22Rv1 (cell line): Measurements from ENCODE around the gene TRAF7.
"Not testable (repeated sequence)": the region's sequence is repeated elsewhere in the genome, so short reads cannot be mapped to it uniquely, and the experiment has no call there.

Experiments
- H3K27ac ChIP-seq: fragments of 450-650 bp; 2 replicates; pipeline ENCODE4 v1.5.1; 2017
- CTCF ChIP-seq: fragments of 450-650 bp; IDR thresholded peaks from 2 replicates; pipeline ENCODE4 v1.5.1; 2017; ENCODE audit warnings: mild to moderate bottlenecking
- ZFX ChIP-seq: fragments of 450-650 bp; IDR thresholded peaks from 2 replicates; pipeline ENCODE4 v1.6.1; 2017; ENCODE audit warnings: antibody characterized with exemption, borderline replicate concordance

Gene TRAF7

GRCh38 chr16:2155091-2155950, at the start of gene TRAF7:
TSS of gene TRAF7 (plus strand) at chr16:2155782. CDS start at chr16:2163921, 8,139 bp downstream.
- peak within 1 kb of the TSS; percentile 94 for H3K27ac ChIP-seq
- TF ChIP-seq ZFX (no peak), CTCF (no peak)

GRCh38 chr16:2106211-2106610, 49.4 kb upstream of the TRAF7 start:
- not testable (repeated sequence) for H3K27ac ChIP-seq

GRCh38 chr16:2107121-2107790, 48.3 kb upstream of the TRAF7 start:
- not testable (repeated sequence) for H3K27ac ChIP-seq

GRCh38 chr16:2107791-2108125, 47.8 kb upstream of the TRAF7 start:
- not testable (repeated sequence) for H3K27ac ChIP-seq

GRCh38 chr16:2108446-2109270, 46.9 kb upstream of the TRAF7 start:
- not testable (repeated sequence) for H3K27ac ChIP-seq

- not testable (repeated sequence) for H3K27ac ChIP-seq
Measured at GRCh38 chr16:2109271-2109580, 46.4 kb upstream of the TRAF7 start.

- H3K27ac ChIP-seq, result not testable (repeated sequence)
Measured at GRCh38 chr16:2109872-2110271, 45.7 kb upstream of the TRAF7 start.

- not testable (repeated sequence) for H3K27ac ChIP-seq
Measured at GRCh38 chr16:2110332-2111008, 45.1 kb upstream of the TRAF7 start.

GRCh38 chr16:2111009-2111353, 44.6 kb upstream of the TRAF7 start:
- not testable (repeated sequence) for H3K27ac ChIP-seq

- not testable (repeated sequence) for H3K27ac ChIP-seq
Measured at GRCh38 chr16:2111412-2112335, 43.9 kb upstream of the TRAF7 start.

GRCh38 chr16:2112539-2113106, 43.0 kb upstream of the TRAF7 start:
- not testable (repeated sequence) for H3K27ac ChIP-seq

GRCh38 chr16:2114225-2114624, 41.4 kb upstream of the TRAF7 start:
- not testable (repeated sequence) for H3K27ac ChIP-seq

- H3K27ac ChIP-seq, result not testable (repeated sequence)
Measured at GRCh38 chr16:2114885-2115590, 40.5 kb upstream of the TRAF7 start.
